CD14-positive monocyte (primary cell): ENCODE measurements around the gene ITGAX. TPM values are rescaled to one million over a fixed set of nuclear protein-coding genes. Genes with fewer than 3 reads are reported as not detected.

Experiments used
- DNase-seq, 3 donors: peaks; one replicate each; pipeline ENCODE4 v3.0.0-alpha.2; 2011 to 2022
- H2AFZ ChIP-seq: 2 replicates; pipeline ENCODE4 v1.6.0; 2012; ENCODE audit warnings: mild to moderate bottlenecking, low read depth, low read length, inconsistent platforms; ENCODE audit not compliant: insufficient read depth, poor library complexity, severe bottlenecking
- H3K27ac ChIP-seq, 2 donors: 1 replicate in 1 of 2; 2 replicates in 1 of 2; pipeline ENCODE4 v1.5.1; 2012 to 2013; ENCODE audit warnings: low read length in 2 of 2, control low read depth in 1 of 2, inconsistent platforms in 1 of 2, low read depth in 1 of 2, mild to moderate bottlenecking in 1 of 2
- H3K27me3 ChIP-seq, 2 donors: one replicate each; pipeline versions ENCODE4 v1.6.0 to v1.6.1; 2011 to 2013; ENCODE audit warnings: low read length in 2 of 2; ENCODE audit not compliant: control insufficient read depth in 2 of 2, insufficient read depth in 2 of 2
- H3K36me3 ChIP-seq, 2 donors: replicated peaks in 1 of 2; 1 replicate in 1 of 2; 2 replicates in 1 of 2; pipeline versions ENCODE4 v1.5.1 to v1.6.1; 2012 to 2013; ENCODE audit warnings: low read length in 2 of 2, control low read depth in 1 of 2, inconsistent platforms in 1 of 2, mild to moderate bottlenecking in 1 of 2; ENCODE audit not compliant: insufficient read depth in 2 of 2, control insufficient read depth in 1 of 2
- H3K4me1 ChIP-seq, 2 donors: 1 replicate in 1 of 2; 2 replicates in 1 of 2; pipeline versions ENCODE4 v1.5.1 to v1.6.1; 2012 to 2013; ENCODE audit warnings: low read length in 2 of 2, control low read depth in 1 of 2, inconsistent platforms in 1 of 2, mild to moderate bottlenecking in 1 of 2, moderate library complexity in 1 of 2; ENCODE audit not compliant: insufficient read depth in 2 of 2, control insufficient read depth in 1 of 2
- H3K4me2 ChIP-seq: replicated peaks from 2 replicates; pipeline ENCODE3; 2012; ENCODE audit warnings: low read length, moderate library complexity, mild to moderate bottlenecking; ENCODE audit not compliant: poor library complexity, severe bottlenecking; ENCODE audit errors: extremely low read depth
- H3K4me3 ChIP-seq, 3 experiments: fragments of 200-600 bp in 1 of 3; sonication (generic) in 1 of 3; replicated peaks in 1 of 3; 1 replicate in 2 of 3; 2 replicates in 1 of 3; pipeline ENCODE4 v1.5.1; 2011 to 2013; ENCODE audit warnings: low read length in 3 of 3, mild to moderate bottlenecking in 3 of 3, control low read depth in 2 of 3, low read depth in 2 of 3, inconsistent platforms in 1 of 3, moderate library complexity in 1 of 3
- H3K79me2 ChIP-seq: 2 replicates; pipeline ENCODE4 v1.6.0; 2012; ENCODE audit warnings: mild to moderate bottlenecking, control low read depth, inconsistent platforms, low read length, moderate library complexity; ENCODE audit not compliant: insufficient read depth
- H3K9ac ChIP-seq: 2 replicates; pipeline ENCODE4 v1.6.0; 2017; ENCODE audit warnings: low read length, mild to moderate bottlenecking; ENCODE audit not compliant: insufficient read depth, poor library complexity, severe bottlenecking
- H3K9me3 ChIP-seq, 2 donors: replicated peaks in 1 of 2; 1 replicate in 1 of 2; 2 replicates in 1 of 2; pipeline versions ENCODE4 v1.5.1 to v1.6.1; 2012 to 2013; ENCODE audit warnings: low read length in 2 of 2, control low read depth in 1 of 2; ENCODE audit not compliant: control insufficient read depth in 1 of 2, insufficient read depth in 1 of 2
- H4K20me1 ChIP-seq: 2 replicates; pipeline ENCODE4 v1.6.0; 2012; ENCODE audit warnings: mild to moderate bottlenecking, low read length, control low read depth, moderate library complexity; ENCODE audit not compliant: insufficient read depth
- H3K27ac Mint-ChIP-seq, 7 donors: one replicate each; pipeline ENCODE4 v1.8.0; 2020; ENCODE audit warnings: mild to moderate bottlenecking in 7 of 7, mixed read lengths in 7 of 7, moderate library complexity in 6 of 7, inconsistent platforms in 2 of 7
- H3K27me3 Mint-ChIP-seq, 3 donors: one replicate each; pipeline ENCODE4 v1.8.0; 2021 to 2022; ENCODE audit warnings: low read depth in 3 of 3, mild to moderate bottlenecking in 3 of 3, mixed read lengths in 3 of 3, moderate library complexity in 3 of 3, inconsistent platforms in 1 of 3
- H3K36me3 Mint-ChIP-seq, 2 donors: one replicate each; pipeline ENCODE4 v1.8.0; 2020; ENCODE audit warnings: mixed read lengths in 2 of 2, inconsistent platforms in 1 of 2, mild to moderate bottlenecking in 1 of 2
- H3K4me1 Mint-ChIP-seq: one replicate; pipeline ENCODE4 v1.8.0; 2020; ENCODE audit warnings: mild to moderate bottlenecking, mixed read lengths
- H3K4me3 Mint-ChIP-seq, 2 donors: one replicate each; pipeline ENCODE4 v1.8.0; 2020; ENCODE audit warnings: mild to moderate bottlenecking in 2 of 2, mixed read lengths in 2 of 2, moderate library complexity in 1 of 2
- H3K9me3 Mint-ChIP-seq, 7 donors: one replicate each; pipeline ENCODE4 v1.8.0; 2020 to 2022; ENCODE audit warnings: mixed read lengths in 7 of 7, mild to moderate bottlenecking in 6 of 7, moderate library complexity in 6 of 7, inconsistent platforms in 2 of 7
- WGBS: methylation state at CpG from one replicate; pipeline ENCODE4 v1.1.5; 2013; ENCODE audit warnings: missing lambda C conversion rate; ENCODE audit not compliant: insufficient coverage; 5-methylcytosine and 5-hydroxymethylcytosine counted together
- intact Hi-C, 2 donors: fragments of 100-400 bp; cut with micrococcal nuclease; formaldehyde crosslinking; loops; one replicate each; pipeline versions ENCODE4 v1.15.0 to v1.15.1; 2023
- polyA plus RNA-seq, 3 donors: library from polyadenylated mRNA; depleted of rRNA in 1 of 3; unstranded in 2 of 3; stranded (reverse) in 1 of 3; fragments of 300-500 nt in 2 of 3; fragments of >200 nt in 1 of 3; fragmentation: Illumina TruSeq in 2 of 3; gene quantifications; 1 replicate in 2 of 3; 2 replicates in 1 of 3; pipeline ENCODE4 v1.2.3, GENCODE V29; 2012 to 2021
- TF ChIP-seq, protein P1 (sequence below): fragments of 200-600 bp; IDR thresholded peaks from one replicate; pipeline ENCODE4 v1.8.0; 2022; ENCODE audit warnings: antibody characterized with exemption, mild to moderate bottlenecking

Gene ITGAX
- polyA plus RNA-seq, 3 donors, result 40.7 to 710 (median 71.3) TPM

DNA sequence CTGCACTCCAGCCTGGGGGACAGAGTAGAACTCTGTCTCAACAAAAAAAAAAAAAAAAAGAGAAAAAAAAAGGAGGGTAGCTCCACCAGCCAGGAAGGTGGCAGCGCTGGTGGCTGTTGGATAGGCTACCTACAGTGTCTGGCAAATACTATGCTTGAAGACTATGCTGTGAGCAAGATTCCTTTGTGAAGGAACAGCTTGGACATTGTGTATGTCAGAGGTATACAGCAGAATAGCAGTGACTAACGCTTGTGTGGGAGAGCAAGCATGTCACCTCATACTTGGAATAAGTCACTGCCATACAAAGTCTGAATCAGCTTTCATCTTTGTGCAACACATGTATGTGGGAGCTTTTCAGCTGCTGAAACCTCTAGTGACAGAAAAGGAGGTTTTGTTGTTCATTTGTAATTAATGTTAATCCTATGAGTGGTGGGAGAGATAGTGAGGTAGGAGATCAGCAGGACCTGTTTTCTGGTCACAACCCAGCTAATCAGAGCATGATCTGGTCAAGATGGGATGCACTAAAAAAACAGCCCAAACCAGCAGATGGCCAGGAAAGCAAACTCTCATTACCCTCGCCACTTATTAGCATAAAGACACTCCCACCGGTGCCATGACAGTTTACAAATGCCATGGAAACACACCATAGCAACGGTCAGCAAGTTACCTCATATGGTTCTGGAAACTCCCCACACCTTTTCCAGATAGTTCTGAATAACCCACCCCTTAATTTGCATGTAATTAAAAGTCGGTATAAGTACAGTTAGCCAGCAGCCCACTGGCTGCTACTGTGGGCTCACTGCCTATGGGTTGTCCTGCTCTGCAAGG lies 31.4 kb downstream of the ITGAX start:
- peaks cover 18 to 21% of the 10 kb centered on the region in 2 donors for H3K36me3 Mint-ChIP-seq

DNA sequence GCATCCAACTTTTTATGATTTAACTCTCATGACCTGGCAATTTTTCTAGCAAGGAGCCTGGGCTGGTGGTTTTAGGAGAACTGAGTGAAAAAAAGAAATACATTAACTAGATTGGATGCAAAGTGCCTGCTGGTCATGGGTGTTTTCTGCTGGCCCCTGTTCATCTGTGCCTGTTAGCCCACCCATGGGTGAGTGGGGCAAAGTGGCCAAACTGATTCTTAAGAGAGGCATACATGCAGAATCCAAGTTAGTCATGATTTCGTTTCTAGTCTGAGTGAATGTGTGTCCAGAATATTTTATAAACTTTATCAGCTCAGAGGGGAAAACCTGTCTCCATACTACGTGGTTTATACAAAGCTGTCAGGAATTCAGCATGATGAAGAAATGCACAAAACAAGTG lies 33.6 kb downstream of the ITGAX start:
- Histone ChIP-seq H2AFZ (no peak overlapping the region), H4K20me1 (peaks cover 1% of the 10 kb centered on the region), H3K9me3 (no peaks in the 10 kb centered on the region), H3K27ac (no peak overlapping the region), H3K4me2 (no peak overlapping the region), H3K4me1 (no peaks in the 10 kb centered on the region), H3K79me2 (no peaks in the 10 kb centered on the region), H3K27me3 (no peaks in the 10 kb centered on the region), H3K9ac (no peak overlapping the region), H3K4me3 (no peak overlapping the region), H3K36me3 (no peaks in the 10 kb centered on the region)
- intact Hi-C loops, result loop anchor here in 1 of 2 donors (10.0 kb wide), 1 partner anchor 56 kb away; the partner anchor contains the start of gene ZNF843
- H3K36me3 Mint-ChIP-seq, result no peaks in the 10 kb centered on the region
- peak overlapping the region in 1 of 7 donors; percentile 8 for H3K27ac Mint-ChIP-seq
- H3K4me1 Mint-ChIP-seq, result peaks cover 9% of the 10 kb centered on the region
- H3K9me3 Mint-ChIP-seq, result peaks cover 0 to 2% (median 0%) of the 10 kb centered on the region in 7 donors
- no CpG with 5 or more reads among the region's 2 CpGs for WGBS
- TF ChIP-seq, protein P1, sequence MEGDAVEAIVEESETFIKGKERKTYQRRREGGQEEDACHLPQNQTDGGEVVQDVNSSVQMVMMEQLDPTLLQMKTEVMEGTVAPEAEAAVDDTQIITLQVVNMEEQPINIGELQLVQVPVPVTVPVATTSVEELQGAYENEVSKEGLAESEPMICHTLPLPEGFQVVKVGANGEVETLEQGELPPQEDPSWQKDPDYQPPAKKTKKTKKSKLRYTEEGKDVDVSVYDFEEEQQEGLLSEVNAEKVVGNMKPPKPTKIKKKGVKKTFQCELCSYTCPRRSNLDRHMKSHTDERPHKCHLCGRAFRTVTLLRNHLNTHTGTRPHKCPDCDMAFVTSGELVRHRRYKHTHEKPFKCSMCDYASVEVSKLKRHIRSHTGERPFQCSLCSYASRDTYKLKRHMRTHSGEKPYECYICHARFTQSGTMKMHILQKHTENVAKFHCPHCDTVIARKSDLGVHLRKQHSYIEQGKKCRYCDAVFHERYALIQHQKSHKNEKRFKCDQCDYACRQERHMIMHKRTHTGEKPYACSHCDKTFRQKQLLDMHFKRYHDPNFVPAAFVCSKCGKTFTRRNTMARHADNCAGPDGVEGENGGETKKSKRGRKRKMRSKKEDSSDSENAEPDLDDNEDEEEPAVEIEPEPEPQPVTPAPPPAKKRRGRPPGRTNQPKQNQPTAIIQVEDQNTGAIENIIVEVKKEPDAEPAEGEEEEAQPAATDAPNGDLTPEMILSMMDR, result no peak
- DNase-seq, result no peak
- H3K27me3 Mint-ChIP-seq, result peaks cover 3 to 6% (median 3%) of the 10 kb centered on the region in 3 donors
- H3K4me3 Mint-ChIP-seq, result no peak overlapping the region

More for the DNA sequence above, 31.4 kb downstream of the ITGAX start:
- Mint-ChIP-seq H3K9me3 (peaks cover 0 to 2% (median 0%) of the 10 kb centered on the region in 7 donors), H3K27ac (peak overlapping the region in 6 of 7 donors; percentile 15 to 80 (median 64)), H3K4me1 (peaks cover 14% of the 10 kb centered on the region), H3K4me3 (no peak overlapping the region), H3K27me3 (peaks cover 3 to 6% (median 3%) of the 10 kb centered on the region in 3 donors)
- Histone ChIP-seq H3K36me3 (peaks cover 18 to 19% of the 10 kb centered on the region in 2 donors), H3K4me3 (no peak overlapping the region), H3K9me3 (no peaks in the 10 kb centered on the region), H3K9ac (no peak overlapping the region), H3K79me2 (no peaks in the 10 kb centered on the region), H3K4me1 (peaks cover 0 to 6% of the 10 kb centered on the region in 2 donors), H4K20me1 (peaks cover 22% of the 10 kb centered on the region), H3K27me3 (no peaks in the 10 kb centered on the region), H3K27ac (peak overlapping the region in 1 of 2 donors; percentile 5), H2AFZ (no peak overlapping the region), H3K4me2 (no peak overlapping the region)
- intact Hi-C loops, result loop anchor here in 1 of 2 donors (10.0 kb wide), 1 partner anchor 58 kb away; the partner anchor contains the start of gene ZNF843
- peak; percentile 67 to 81 (median 80) for DNase-seq
- 82% methylated on average over 4 of the region's 6 CpGs for WGBS
- TF ChIP-seq, protein P1, result no peak
